T-helper 1 cell treated with Interleukin-12 subunit alpha and Interleukin-12 subunit beta and Interleukin-4 antibody, amounts not matched to agents 30 μg/mL and 1 μg/mL, for 36 hours (primary cell): ENCODE measurements around the gene PRXL2B.

Experiments
- H3K27ac Mint-ChIP-seq: one replicate; pipeline ENCODE4 v1.8.0; 2021; ENCODE audit warnings: mild to moderate bottlenecking, mixed read lengths
- H3K27me3 Mint-ChIP-seq: one replicate; pipeline ENCODE4 v1.8.0; 2021; ENCODE audit warnings: low read depth, mixed read lengths
- H3K36me3 Mint-ChIP-seq: one replicate; pipeline ENCODE4 v1.8.0; 2021; ENCODE audit warnings: low read depth, mixed read lengths
- H3K4me1 Mint-ChIP-seq: one replicate; pipeline ENCODE4 v1.8.0; 2021; ENCODE audit warnings: low read depth, mixed read lengths
- H3K4me3 Mint-ChIP-seq: one replicate; pipeline ENCODE4 v1.8.0; 2021; ENCODE audit warnings: mild to moderate bottlenecking, moderate library complexity, mixed read lengths
- H3K9me3 Mint-ChIP-seq: one replicate; pipeline ENCODE4 v1.8.0; 2021; ENCODE audit warnings: mixed read lengths

The PRXL2B gene, protein sequence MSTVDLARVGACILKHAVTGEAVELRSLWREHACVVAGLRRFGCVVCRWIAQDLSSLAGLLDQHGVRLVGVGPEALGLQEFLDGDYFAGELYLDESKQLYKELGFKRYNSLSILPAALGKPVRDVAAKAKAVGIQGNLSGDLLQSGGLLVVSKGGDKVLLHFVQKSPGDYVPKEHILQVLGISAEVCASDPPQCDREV

DNA sequence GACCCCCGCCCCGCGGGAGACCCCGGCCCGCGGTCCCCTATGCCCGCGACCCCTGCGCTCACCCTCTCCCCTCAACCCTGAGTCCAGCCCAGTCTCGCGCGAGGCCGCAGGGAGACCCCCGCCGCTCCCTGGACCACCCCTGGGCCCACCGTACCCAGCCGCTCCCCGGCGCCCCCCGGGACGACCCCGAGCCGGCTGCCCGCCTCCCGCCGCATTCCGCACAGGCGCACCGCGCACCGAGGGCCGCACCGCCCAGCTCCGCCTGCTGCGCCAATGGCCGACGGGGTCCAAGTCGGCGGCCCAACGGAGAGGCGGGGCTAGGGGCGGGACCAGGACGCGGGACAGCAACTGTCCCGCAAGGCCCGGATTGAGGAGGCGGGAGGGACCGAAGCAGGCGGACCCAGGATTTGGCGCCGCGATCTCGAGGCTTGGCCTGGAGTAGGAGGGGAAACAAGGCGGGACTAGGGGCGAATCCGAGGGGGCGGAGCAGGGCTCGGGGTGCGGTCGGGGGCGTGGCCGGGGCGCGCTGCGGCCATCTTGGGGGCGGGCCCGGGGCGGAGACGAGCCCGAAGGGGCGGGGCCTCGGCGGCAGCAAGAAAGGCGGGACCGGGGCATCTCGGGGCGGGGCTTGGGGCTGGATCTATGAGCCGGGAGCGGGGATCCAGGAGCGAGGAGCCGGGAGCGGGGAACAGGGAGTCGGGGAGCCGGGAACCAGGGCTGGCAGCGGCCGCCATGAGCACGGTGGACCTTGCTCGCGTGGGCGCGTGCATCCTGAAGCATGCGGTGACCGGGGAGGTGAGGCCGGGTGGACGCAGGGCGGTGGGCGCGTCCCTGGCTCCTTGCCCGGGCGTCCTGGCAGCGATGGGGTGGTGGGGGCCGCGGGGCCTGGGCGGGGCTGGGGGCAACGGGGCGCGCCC is at the start of gene PRXL2B:
Gene PRXL2B (plus strand): TSS at position 624 of the 917 bp plus-strand sequence. CDS start 109 bp downstream, at position 733.
- H3K9me3 Mint-ChIP-seq: no peaks in the 10 kb centered on the region
- peak within 1 kb of the TSS; percentile 87 for H3K4me3 Mint-ChIP-seq
- peaks cover 10% of the 10 kb centered on the region for H3K36me3 Mint-ChIP-seq
- no peaks in the 10 kb centered on the region for H3K27me3 Mint-ChIP-seq
- peaks cover 28% of the 10 kb centered on the region for H3K4me1 Mint-ChIP-seq
- H3K27ac Mint-ChIP-seq: peak within 1 kb of the TSS; percentile 95

GRCh38 chr1:2537784-2538115 is 48.8 kb upstream of the PRXL2B start:
- Mint-ChIP-seq H3K36me3 (no peaks in the 10 kb centered on the region), H3K4me1 (peaks cover 1% of the 10 kb centered on the region)

DNA sequence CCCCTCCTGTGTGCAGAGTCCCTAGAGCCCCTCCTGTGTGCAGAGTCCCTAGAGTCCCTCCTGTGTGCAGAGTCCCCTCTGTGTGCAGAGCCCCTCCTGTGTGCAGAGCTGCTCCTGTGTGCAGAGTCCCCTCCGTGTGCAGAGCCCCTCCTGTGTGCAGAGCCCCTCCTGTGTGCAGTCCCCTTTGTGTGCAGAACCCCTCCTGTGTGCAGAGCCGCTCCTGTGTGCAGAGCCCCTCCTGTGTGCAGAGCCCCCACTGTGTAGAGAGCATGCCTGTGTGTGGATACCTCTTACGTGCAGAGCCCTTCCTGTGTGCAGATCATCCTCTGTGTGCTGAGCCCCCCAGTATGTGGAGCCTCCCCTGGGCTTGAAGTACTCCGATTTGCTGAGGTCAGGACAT is 48.2 kb upstream of the PRXL2B start:
- Mint-ChIP-seq H3K4me1 (peaks cover 1% of the 10 kb centered on the region), H3K27me3 (peaks cover 28% of the 10 kb centered on the region), H3K4me3 (no peak overlapping the region), H3K27ac (no peak overlapping the region), H3K9me3 (no peaks in the 10 kb centered on the region), H3K36me3 (no peaks in the 10 kb centered on the region)

More at GRCh38 chr1:2537784-2538115, 48.8 kb upstream of the PRXL2B start:
- Mint-ChIP-seq H3K27me3 (peaks cover 32% of the 10 kb centered on the region), H3K27ac (no peak overlapping the region), H3K4me3 (no peak overlapping the region), H3K9me3 (no peaks in the 10 kb centered on the region)

GRCh38 chr1:2538872-2539271 is 47.7 kb upstream of the PRXL2B start:
- Mint-ChIP-seq H3K4me1 (peaks cover 1% of the 10 kb centered on the region), H3K27ac (no peak overlapping the region), H3K36me3 (no peaks in the 10 kb centered on the region), H3K4me3 (no peak overlapping the region), H3K9me3 (no peaks in the 10 kb centered on the region), H3K27me3 (peaks cover 27% of the 10 kb centered on the region)

GRCh38 chr1:2539312-2539907 is 47.2 kb upstream of the PRXL2B start:
- Mint-ChIP-seq H3K4me3 (no peak overlapping the region), H3K36me3 (no peaks in the 10 kb centered on the region), H3K27ac (no peak overlapping the region), H3K4me1 (peaks cover 1% of the 10 kb centered on the region), H3K9me3 (no peaks in the 10 kb centered on the region), H3K27me3 (peaks cover 27% of the 10 kb centered on the region)

DNA sequence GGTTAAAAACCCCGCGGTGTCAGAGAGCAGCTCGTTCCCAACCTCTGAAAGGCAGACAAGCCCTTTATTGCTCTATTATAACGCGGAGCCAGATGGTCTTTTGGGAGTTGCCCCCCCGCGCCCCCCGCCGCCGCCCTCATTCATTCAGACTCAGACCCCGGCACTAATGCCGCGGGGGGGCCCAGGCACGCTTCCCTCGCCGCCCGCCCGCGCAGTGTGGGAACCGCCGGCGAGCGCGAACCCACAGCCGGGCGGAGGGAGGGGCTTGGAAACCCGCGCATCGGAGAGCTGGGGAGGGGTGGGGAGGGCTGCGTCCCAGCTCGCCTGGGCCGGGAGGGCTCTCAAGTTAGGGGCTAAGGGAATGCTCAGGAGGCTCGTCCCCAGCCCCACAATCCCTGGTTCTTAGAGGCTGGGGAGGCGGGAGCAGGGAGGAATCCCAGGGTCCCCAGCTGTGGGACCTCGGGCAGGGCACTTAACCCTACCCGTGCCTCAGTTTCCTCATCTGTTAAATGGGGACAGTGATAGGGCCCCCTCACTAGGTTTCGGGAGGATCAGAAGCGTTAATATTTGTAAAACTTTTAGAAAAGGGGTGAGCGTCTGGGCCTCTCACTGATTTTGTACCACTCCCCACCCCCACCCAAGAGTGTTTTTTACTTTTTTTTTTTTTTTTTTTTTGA is 45.6 kb upstream of the PRXL2B start:
- H3K27ac Mint-ChIP-seq: no peak overlapping the region
- H3K36me3 Mint-ChIP-seq: no peaks in the 10 kb centered on the region
- no peak overlapping the region for H3K4me3 Mint-ChIP-seq
- peaks cover 1% of the 10 kb centered on the region for H3K4me1 Mint-ChIP-seq
- peaks cover 22% of the 10 kb centered on the region for H3K27me3 Mint-ChIP-seq
- no peaks in the 10 kb centered on the region for H3K9me3 Mint-ChIP-seq

GRCh38 chr1:2541619-2542245 is 44.8 kb upstream of the PRXL2B start:
- Mint-ChIP-seq H3K27me3 (peaks cover 22% of the 10 kb centered on the region), H3K27ac (no peak overlapping the region)

GRCh38 chr1:2542246-2542915 is 44.2 kb upstream of the PRXL2B start:
- peaks cover 1% of the 10 kb centered on the region for H3K4me1 Mint-ChIP-seq

More at GRCh38 chr1:2541619-2542245, 44.8 kb upstream of the PRXL2B start:
- Mint-ChIP-seq H3K4me1 (peaks cover 1% of the 10 kb centered on the region), H3K4me3 (no peak overlapping the region), H3K9me3 (no peaks in the 10 kb centered on the region), H3K36me3 (no peaks in the 10 kb centered on the region)

GRCh38 chr1:2543543-2544092 is 43.0 kb upstream of the PRXL2B start:
- H3K27me3 Mint-ChIP-seq: peaks cover 18% of the 10 kb centered on the region
- no peak overlapping the region for H3K27ac Mint-ChIP-seq

More at GRCh38 chr1:2542246-2542915, 44.2 kb upstream of the PRXL2B start:
- Mint-ChIP-seq H3K27me3 (peaks cover 18% of the 10 kb centered on the region), H3K36me3 (no peaks in the 10 kb centered on the region), H3K9me3 (no peaks in the 10 kb centered on the region), H3K4me3 (no peak overlapping the region), H3K27ac (no peak overlapping the region)

DNA sequence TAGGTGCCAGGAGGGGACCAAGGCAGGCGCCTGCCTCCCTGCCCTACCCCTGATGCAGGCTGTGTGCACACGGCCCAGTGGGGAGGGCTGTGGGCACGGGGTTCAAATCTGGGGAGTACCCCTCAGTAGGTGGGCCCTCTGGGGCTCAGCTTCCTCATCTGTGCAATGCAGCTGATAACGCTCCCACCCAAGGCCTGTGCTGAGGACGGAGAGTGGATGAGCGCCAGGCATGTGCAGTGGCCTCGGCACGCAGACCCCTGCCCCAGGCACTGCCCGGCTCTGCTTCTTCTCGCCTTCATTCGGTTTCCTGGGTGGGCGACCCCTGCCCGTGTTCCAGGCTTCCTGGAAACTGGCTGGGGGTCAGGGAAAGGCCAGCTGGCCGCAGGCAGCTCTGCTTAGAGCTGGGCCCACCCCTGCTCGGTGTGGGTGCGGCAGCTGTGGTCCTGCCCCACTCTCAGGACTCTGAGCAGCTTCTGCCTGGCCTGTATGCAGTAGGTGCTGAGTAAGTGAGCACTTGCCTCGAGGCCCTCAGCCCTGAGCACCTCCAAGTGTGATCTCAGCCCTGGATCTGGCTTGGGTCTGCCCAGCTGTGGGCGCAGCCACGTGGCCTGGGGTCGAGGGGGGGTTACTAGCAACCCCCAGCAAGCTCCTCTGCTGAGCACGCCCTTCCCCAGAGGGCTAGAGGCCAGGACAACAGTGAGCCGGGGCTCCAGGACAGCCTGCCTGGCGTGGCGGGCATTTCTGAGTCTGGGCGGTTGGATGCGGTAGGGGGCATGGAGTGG is 42.3 kb upstream of the PRXL2B start:
- no peaks in the 10 kb centered on the region for H3K36me3 Mint-ChIP-seq
- no peak overlapping the region for H3K4me3 Mint-ChIP-seq
- no peak overlapping the region for H3K27ac Mint-ChIP-seq
- peaks cover 13% of the 10 kb centered on the region for H3K4me1 Mint-ChIP-seq
- no peaks in the 10 kb centered on the region for H3K9me3 Mint-ChIP-seq
- H3K27me3 Mint-ChIP-seq: peaks cover 18% of the 10 kb centered on the region

More at GRCh38 chr1:2543543-2544092, 43.0 kb upstream of the PRXL2B start:
- Mint-ChIP-seq H3K36me3 (no peaks in the 10 kb centered on the region), H3K9me3 (no peaks in the 10 kb centered on the region), H3K4me3 (no peak overlapping the region), H3K4me1 (peaks cover 9% of the 10 kb centered on the region)

- H3K27ac Mint-ChIP-seq: no peak overlapping the region
- peaks cover 14% of the 10 kb centered on the region for H3K27me3 Mint-ChIP-seq
- no peaks in the 10 kb centered on the region for H3K9me3 Mint-ChIP-seq
- H3K4me3 Mint-ChIP-seq: no peak overlapping the region
- no peaks in the 10 kb centered on the region for H3K36me3 Mint-ChIP-seq
- H3K4me1 Mint-ChIP-seq: peaks cover 14% of the 10 kb centered on the region
Measured at GRCh38 chr1:2544875-2545640, 41.5 kb upstream of the PRXL2B start.

DNA sequence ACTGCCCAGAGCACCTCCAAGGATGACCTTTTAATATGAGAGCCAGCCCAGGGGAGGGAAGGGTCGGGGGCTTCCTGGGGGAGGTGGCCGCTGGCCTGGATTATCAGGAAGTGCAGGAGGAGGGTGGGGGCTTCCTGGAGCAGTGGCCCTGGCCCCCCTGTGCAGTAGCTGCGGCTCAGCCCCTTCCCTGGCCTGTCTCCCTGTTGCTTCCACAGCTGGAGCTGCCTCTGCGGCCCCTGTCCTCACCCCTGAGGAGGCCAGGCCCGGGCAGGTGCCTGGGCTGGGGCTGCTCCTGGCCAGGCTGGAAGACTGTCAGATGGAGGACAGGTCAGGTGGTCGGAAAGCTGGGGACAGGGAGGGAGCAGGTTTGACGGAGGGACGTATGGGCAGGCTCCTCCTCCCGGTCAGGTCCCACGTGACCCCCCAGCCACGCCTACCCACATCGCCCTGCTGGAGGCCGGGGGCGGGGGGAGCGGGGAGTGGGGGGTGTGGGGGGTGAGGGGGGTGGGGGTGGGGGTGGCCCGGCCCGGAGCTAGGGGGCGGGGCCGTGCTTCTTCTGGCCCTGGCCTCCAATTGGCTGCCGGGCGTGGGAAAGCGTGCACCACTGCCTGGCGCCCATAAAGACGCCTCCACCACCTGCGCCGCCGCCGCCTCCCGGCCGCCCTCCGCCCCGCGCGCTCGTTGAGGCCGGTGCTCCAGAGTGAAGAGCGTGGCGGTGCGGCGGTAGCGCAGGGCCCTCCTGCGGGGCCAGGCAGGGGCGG is 40.6 kb upstream of the PRXL2B start:
- Mint-ChIP-seq H3K27ac (no peak overlapping the region), H3K4me1 (peaks cover 14% of the 10 kb centered on the region), H3K27me3 (peaks cover 13% of the 10 kb centered on the region), H3K4me3 (peak overlapping the region; percentile 92), H3K36me3 (no peaks in the 10 kb centered on the region), H3K9me3 (no peaks in the 10 kb centered on the region)
